NCI-H510A treated with DMSO at 0.1 percent for 48 hours (cell line): Measurements from ENCODE around the gene PSMC3.

ENCODE experiments used
- DNase-seq: peaks from one replicate; lab custom pipeline; 2025; lab: John Stamatoyannopoulos, UW

Gene PSMC3

DNA sequence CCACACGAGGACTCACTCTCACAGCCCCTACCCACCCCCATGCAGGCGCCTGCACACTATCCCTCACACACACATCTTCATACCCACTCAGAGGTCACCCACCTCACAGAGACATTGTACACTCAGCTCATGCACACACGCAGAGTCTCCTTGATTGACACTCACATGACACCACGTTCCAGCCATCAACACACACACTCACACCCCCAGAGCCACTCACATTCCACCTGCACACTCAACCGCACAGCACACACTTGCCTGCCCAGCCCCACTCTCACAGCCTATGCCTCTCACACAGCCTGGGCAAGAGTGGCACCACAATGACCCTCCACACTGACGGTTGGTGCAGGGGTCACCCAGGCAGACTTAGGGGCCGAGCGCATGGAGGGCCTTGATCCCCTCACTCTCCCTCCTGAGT is 50.1 kb downstream of the PSMC3 start:
- DNase-seq: no peak

DNA sequence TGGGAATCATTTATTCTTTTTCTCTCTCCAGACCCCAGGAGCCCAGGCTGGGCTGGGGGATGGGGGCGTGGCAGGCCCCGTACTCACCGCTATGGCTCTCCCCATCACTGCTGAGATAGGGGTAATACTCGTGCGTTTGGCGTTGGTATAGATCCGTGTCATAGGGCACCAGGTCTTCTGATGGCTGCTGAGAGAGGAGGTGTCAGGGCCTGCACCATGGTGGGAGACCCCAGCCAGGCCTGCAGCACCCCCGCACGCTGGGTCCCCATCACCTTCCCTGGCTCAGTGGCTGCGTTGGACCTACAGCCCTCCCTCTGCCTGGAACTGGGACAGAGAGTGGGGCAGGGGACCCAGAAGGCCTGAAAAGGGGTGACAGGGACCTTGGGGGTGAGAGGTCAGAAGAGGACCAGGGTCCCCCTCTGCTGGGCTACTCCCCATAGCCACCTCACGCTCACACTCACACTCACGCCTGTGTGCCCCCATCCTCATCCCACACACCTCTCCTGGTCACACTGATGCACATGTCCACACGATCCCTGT is 50.6 kb downstream of the PSMC3 start:
- DNase-seq: no peak

DNA sequence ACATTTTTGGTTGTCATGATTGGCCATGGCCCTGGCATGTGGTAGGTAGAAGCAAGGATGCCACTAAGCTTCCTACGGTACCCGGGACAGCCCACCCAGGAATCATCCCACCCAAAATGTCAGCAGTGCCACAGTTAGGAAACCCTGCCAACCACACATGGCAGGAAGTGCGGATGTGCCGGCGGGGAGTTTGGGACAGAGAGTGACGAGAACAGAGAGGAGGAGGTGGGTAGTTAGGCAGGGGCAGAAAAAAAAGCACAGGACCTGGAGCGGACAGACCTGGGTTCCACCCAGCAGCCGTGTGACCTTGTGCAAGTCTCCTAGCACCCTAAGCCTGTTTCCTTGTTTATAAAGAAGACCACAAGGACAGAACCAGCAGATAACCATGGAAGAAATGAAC is 51.2 kb downstream of the PSMC3 start:
- no peak for DNase-seq

DNA sequence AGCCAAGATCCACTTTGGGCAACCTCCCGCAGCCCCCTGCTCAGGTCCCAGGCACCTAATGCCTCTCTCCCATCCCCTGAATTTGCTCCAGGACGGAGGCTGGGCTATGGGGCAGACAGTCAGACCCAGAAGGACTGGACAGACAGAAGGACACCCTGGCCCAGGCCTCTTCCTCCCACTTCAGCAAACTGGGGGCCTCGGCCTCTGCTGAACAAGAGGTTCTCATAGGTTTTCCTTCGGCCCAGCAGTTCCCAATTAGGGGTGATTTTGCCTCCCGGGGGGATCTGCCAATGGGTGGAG is 51.6 kb downstream of the PSMC3 start:
- no peak for DNase-seq

DNA sequence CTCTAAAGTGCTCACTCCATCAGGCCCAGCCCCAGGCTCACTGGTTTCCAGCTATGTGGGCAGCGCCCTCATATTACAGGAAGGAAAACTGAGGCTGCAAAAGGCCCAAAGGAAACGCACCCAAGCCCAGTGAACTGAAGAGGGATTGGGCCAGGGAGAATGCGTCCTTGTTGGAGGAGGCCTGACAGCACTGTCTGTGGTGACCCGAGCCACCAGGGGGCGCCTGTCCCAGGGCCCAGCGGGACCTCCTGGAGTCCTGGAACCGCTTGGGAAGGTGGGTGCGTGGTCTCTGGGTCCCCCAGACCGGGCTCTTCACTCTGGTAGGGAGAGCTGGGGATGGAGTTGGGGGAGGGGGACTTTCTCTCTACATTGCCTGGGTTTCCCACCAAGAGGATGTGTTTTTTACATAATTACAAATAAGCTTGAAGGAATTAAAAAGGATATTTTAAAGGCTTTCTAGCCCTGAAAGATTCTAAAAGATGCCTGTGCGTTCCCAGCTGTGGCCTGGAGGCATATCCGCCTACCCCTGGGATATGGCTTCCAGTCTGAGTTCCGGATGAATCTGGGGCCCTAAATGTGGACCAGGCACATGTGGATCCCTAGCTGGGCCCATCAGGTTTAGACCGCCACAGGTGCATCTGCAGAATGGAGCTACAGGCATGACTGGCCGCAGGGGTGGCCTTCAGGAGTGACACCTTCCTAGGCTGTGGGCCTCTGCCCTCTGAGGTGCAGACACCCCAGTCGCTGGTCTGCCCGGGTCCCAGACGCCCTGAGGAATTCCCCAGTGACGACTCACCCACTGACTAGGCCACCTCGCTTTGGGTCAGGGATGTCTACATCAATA is 52.1 kb downstream of the PSMC3 start:
- no peak for DNase-seq

DNA sequence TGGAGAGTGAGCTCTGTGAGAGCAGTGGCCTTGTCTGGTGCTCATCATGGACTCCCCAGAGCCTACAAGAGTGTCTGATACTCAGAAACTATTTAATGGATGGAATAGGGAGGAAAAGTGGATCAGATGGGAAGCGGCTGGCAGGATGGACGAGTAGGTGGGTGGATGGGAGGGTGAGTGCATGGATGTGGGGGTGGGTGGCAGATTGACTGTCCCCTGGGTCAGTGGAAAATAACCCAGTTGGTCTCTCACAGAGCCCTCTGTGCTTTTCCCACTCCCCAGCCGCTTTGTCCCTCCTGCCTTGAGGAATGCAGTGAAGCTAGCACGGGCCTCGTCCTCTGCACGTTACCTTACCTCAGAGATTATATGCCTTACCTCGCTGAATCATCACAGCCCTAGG is 53.8 kb downstream of the PSMC3 start:
- DNase-seq: no peak

DNA sequence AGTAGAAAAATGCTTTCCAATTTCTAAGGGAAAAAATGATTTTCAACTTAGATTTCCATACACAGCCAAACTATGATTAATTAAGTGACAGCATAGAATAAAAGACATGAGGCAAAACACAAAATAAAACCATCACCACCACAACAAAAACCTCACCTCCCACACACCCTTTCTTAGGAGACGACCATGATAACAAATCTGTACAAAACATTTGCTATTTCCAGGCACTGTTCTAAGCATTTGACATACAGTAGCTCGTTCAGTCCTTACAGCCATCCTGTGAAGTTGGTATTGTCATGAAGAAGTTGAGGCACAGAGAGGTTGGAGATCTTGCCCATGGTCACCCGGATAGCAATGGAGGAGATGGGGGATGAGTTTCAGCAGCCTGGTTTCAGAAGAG is 56.6 kb downstream of the PSMC3 start:
- DNase-seq: no peak
